H9 (cell line): Measurements from ENCODE around the gene RPS27L. TPM values are rescaled to one million over a fixed set of nuclear protein-coding genes. Genes with fewer than 3 reads are reported as not detected.
A peak's percentile ranks its signal among the peaks of the same experiment; 100 is the strongest.

Experiments
- DNase-seq: peaks from one replicate; pipeline ENCODE4 v3.0.0-alpha.2; 2017
- H2AFZ ChIP-seq: one replicate; pipeline ENCODE4 v1.6.1; 2013; ENCODE audit warnings: mild to moderate bottlenecking, low read length, control low read depth, moderate library complexity
- H2AK5ac ChIP-seq: 2 replicates; pipeline ENCODE4 v1.6.1; 2013; ENCODE audit warnings: low read length, control low read depth, mixed read lengths; ENCODE audit not compliant: insufficient read length
- H2BK120ac ChIP-seq: one replicate; pipeline ENCODE4 v1.6.1; 2013; ENCODE audit warnings: low read depth, mild to moderate bottlenecking, low read length, control low read depth, inconsistent platforms; ENCODE audit not compliant: poor library complexity, severe bottlenecking
- H2BK12ac ChIP-seq: 2 replicates; pipeline ENCODE4 v1.6.1; 2013; ENCODE audit warnings: low read length, control low read depth, mixed read lengths, low read depth; ENCODE audit not compliant: insufficient read length
- H2BK15ac ChIP-seq: 2 replicates; pipeline ENCODE4 v1.6.1; 2013; ENCODE audit warnings: low read depth, low read length, control low read depth
- H2BK20ac ChIP-seq: one replicate; pipeline ENCODE4 v1.6.1; 2013; ENCODE audit warnings: low read depth, mild to moderate bottlenecking, low read length, control low read depth, inconsistent platforms; ENCODE audit not compliant: poor library complexity, severe bottlenecking
- H2BK5ac ChIP-seq: 2 replicates; pipeline ENCODE4 v1.6.1; 2013; ENCODE audit warnings: low read length, control low read depth, mixed read lengths; ENCODE audit not compliant: insufficient read length
- H3K14ac ChIP-seq: 2 replicates; pipeline ENCODE4 v1.6.1; 2013; ENCODE audit warnings: low read length, control low read depth; ENCODE audit not compliant: insufficient read depth
- H3K18ac ChIP-seq: 2 replicates; pipeline ENCODE4 v1.6.1; 2013; ENCODE audit warnings: low read depth, mild to moderate bottlenecking, mixed read lengths, low read length, control low read depth; ENCODE audit not compliant: insufficient read length
- H3K23ac ChIP-seq: 2 replicates; pipeline ENCODE4 v1.6.1; 2013; ENCODE audit warnings: low read length, control low read depth, mixed read lengths, low read depth; ENCODE audit not compliant: insufficient read length
- H3K23me2 ChIP-seq: 2 replicates; pipeline ENCODE4 v1.6.1; 2013; ENCODE audit warnings: low read depth, mild to moderate bottlenecking, mixed read lengths, low read length, control low read depth; ENCODE audit not compliant: insufficient read length, poor library complexity, severe bottlenecking
- H3K27ac ChIP-seq: 2 replicates; pipeline ENCODE4 v1.5.1; 2013; ENCODE audit warnings: low read length, control low read depth, mixed read lengths, low read depth; ENCODE audit not compliant: insufficient read length
- H3K27me3 ChIP-seq: 2 replicates; pipeline ENCODE4 v1.6.1; 2013; ENCODE audit warnings: low read length, control low read depth, inconsistent platforms; ENCODE audit not compliant: insufficient read depth
- H3K4ac ChIP-seq: 2 replicates; pipeline ENCODE4 v1.6.1; 2013; ENCODE audit warnings: low read depth, mild to moderate bottlenecking, control low read depth, inconsistent platforms, low read length, moderate library complexity
- H3K4me1 ChIP-seq: 2 replicates; pipeline ENCODE4 v1.6.1; 2013; ENCODE audit warnings: low read length, control low read depth, inconsistent platforms; ENCODE audit not compliant: insufficient read depth
- H3K4me2 ChIP-seq: 2 replicates; pipeline ENCODE4 v1.6.1; 2013; ENCODE audit warnings: low read length, control low read depth, mixed read lengths; ENCODE audit not compliant: insufficient read length, insufficient read depth
- H3K56ac ChIP-seq: 2 replicates; pipeline ENCODE4 v1.6.1; 2013; ENCODE audit warnings: low read depth, mild to moderate bottlenecking, mixed read lengths, low read length, control low read depth; ENCODE audit not compliant: insufficient read length
- H3K79me1 ChIP-seq: 2 replicates; pipeline ENCODE4 v1.6.1; 2013; ENCODE audit warnings: low read depth, mild to moderate bottlenecking, moderate library complexity, low read length, control low read depth, inconsistent platforms; ENCODE audit not compliant: insufficient read depth, poor library complexity, severe bottlenecking
- H3K79me2 ChIP-seq: 2 replicates; pipeline ENCODE4 v1.6.1; 2013; ENCODE audit warnings: low read length, control low read depth, inconsistent platforms; ENCODE audit not compliant: insufficient read depth
- H3K9ac ChIP-seq: 2 replicates; pipeline ENCODE4 v1.6.1; 2013; ENCODE audit warnings: low read length, control low read depth, mixed read lengths; ENCODE audit not compliant: insufficient read length; ENCODE audit errors: extremely low read depth
- H3K9me3 ChIP-seq: one replicate; pipeline ENCODE4 v1.6.1; 2013; ENCODE audit warnings: low read depth, low read length, inconsistent platforms; ENCODE audit not compliant: control insufficient read depth
- H3T11ph ChIP-seq: one replicate; pipeline ENCODE4 v1.6.1; 2013; ENCODE audit warnings: mild to moderate bottlenecking, low read length, control low read depth, inconsistent platforms
- H4K20me1 ChIP-seq: one replicate; pipeline ENCODE4 v1.6.1; 2013; ENCODE audit not compliant: control insufficient read depth, insufficient read length, insufficient read depth
- H4K5ac ChIP-seq: 2 replicates; pipeline ENCODE4 v1.6.1; 2013; ENCODE audit warnings: low read depth, mild to moderate bottlenecking, mixed read lengths, low read length, control low read depth; ENCODE audit not compliant: insufficient read length
- H4K8ac ChIP-seq: replicated peaks from 2 replicates; pipeline ENCODE4 v1.6.1; 2013; ENCODE audit warnings: low read length, control low read depth, mixed read lengths, low read depth; ENCODE audit not compliant: insufficient read length
- H4K91ac ChIP-seq: 2 replicates; pipeline ENCODE4 v1.6.1; 2013; ENCODE audit warnings: low read depth, mild to moderate bottlenecking, moderate library complexity, mixed read lengths, low read length, control low read depth; ENCODE audit not compliant: insufficient read length
- H3K27ac Mint-ChIP-seq, 3 experiments: 2 replicates in 2 of 3; 3 replicates in 1 of 3; pipeline ENCODE4 v1.8.0; 2020 to 2021; ENCODE audit warnings: mixed read lengths in 3 of 3, mild to moderate bottlenecking in 1 of 3, moderate library complexity in 1 of 3
- H3K27me3 Mint-ChIP-seq: 2 replicates; pipeline ENCODE4 v1.8.0; 2021; ENCODE audit warnings: low read depth, mild to moderate bottlenecking, moderate library complexity, mixed read lengths
- H3K36me3 Mint-ChIP-seq, 3 experiments: 2 replicates in 2 of 3; 3 replicates in 1 of 3; pipeline ENCODE4 v1.8.0; 2020 to 2021; ENCODE audit warnings: low read depth in 3 of 3, mixed read lengths in 3 of 3; ENCODE audit not compliant: insufficient read depth in 1 of 3
- H3K4me1 Mint-ChIP-seq, 2 experiments: 2 replicates each; pipeline ENCODE4 v1.8.0; 2020; ENCODE audit warnings: mixed read lengths in 2 of 2
- H3K4me3 Mint-ChIP-seq, 2 experiments: 2 replicates in 1 of 2; 3 replicates in 1 of 2; pipeline ENCODE4 v1.8.0; 2020 to 2021; ENCODE audit warnings: mild to moderate bottlenecking in 2 of 2, mixed read lengths in 2 of 2, moderate library complexity in 1 of 2
- H3K9me3 Mint-ChIP-seq, 2 experiments: 2 replicates in 1 of 2; 3 replicates in 1 of 2; pipeline ENCODE4 v1.8.0; 2020; ENCODE audit warnings: mild to moderate bottlenecking in 2 of 2, mixed read lengths in 2 of 2, moderate library complexity in 1 of 2
- WGBS: extraction: QIAGEN DNeasy Blood & Tissue Kit; methylation state at CpG from one replicate; pipeline ENCODE4 v1.1.7; 2013; ENCODE audit warnings: missing lambda C conversion rate, low lambda C conversion rate, mixed read lengths; ENCODE audit not compliant: insufficient read length; ENCODE audit errors: extremely low coverage; 5-methylcytosine and 5-hydroxymethylcytosine counted together
- total RNA-seq: library from RNA; stranded (reverse); gene quantifications from 2 replicates; pipeline ENCODE4 v1.2.1, GENCODE V29; 2021
- TF ChIP-seq, protein P1 (sequence below): fragments of 200-600 bp; sonication (generic); conservative IDR thresholded peaks from 3 replicates; pipeline ENCODE4 v1.8.0; 2021; ENCODE audit warnings: antibody characterized with exemption, mild to moderate bottlenecking

The RPS27L gene
- total RNA-seq, 1 experiment from 2014 or later = 180 TPM

DNA sequence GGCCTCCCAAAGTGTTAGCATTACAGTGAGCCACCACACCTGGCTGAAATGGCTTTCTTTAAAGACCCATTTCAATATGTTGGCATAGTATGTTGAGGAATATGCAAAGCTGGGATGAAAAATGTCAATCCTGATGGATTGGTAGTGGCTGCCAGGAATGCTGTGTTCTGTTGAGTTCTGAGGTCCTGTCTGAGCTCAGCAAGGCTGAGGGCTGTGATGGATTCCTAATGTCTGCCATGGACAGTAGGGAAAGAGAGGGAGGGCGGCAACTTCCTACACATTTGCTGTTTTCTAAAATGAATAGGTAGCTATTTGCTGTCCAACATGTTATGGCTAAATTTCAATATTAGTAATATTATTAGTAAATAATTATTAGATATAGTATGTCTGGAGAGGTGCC lies 40.3 kb upstream of the RPS27L start:
- DNase-seq = no peak
- Histone ChIP-seq H2BK15ac (no peak overlapping the region), H4K91ac (no peak overlapping the region), H2AK5ac (no peak overlapping the region), H3K4ac (no peak overlapping the region), H3K56ac (no peak overlapping the region), H2BK20ac (no peak overlapping the region), H2BK120ac (no peak overlapping the region), H3K23ac (no peak overlapping the region), H3K79me1 (no peaks in the 10 kb centered on the region), H2AFZ (no peak overlapping the region), H3K9ac (no peak overlapping the region), H3K9me3 (no peaks in the 10 kb centered on the region), H3K27me3 (no peaks in the 10 kb centered on the region), H3T11ph (no peak overlapping the region), H2BK5ac (no peak overlapping the region), H4K5ac (no peak overlapping the region), H3K23me2 (no peaks in the 10 kb centered on the region), H4K8ac (no peak overlapping the region), H3K4me1 (peaks cover 11% of the 10 kb centered on the region; the same call in 1 of the 2 replicates), H3K27ac (no peak overlapping the region), H3K4me2 (no peak overlapping the region), H3K18ac (no peak overlapping the region), H4K20me1 (no peaks in the 10 kb centered on the region), H3K79me2 (peaks cover 3% of the 10 kb centered on the region; the same call in 1 of the 2 replicates), H3K14ac (no peak overlapping the region), H2BK12ac (no peak overlapping the region)
- H3K27me3 Mint-ChIP-seq = no peaks in the 10 kb centered on the region
- WGBS = no CpG with 5 or more reads among the region's 1 CpG
- TF ChIP-seq, protein P1, sequence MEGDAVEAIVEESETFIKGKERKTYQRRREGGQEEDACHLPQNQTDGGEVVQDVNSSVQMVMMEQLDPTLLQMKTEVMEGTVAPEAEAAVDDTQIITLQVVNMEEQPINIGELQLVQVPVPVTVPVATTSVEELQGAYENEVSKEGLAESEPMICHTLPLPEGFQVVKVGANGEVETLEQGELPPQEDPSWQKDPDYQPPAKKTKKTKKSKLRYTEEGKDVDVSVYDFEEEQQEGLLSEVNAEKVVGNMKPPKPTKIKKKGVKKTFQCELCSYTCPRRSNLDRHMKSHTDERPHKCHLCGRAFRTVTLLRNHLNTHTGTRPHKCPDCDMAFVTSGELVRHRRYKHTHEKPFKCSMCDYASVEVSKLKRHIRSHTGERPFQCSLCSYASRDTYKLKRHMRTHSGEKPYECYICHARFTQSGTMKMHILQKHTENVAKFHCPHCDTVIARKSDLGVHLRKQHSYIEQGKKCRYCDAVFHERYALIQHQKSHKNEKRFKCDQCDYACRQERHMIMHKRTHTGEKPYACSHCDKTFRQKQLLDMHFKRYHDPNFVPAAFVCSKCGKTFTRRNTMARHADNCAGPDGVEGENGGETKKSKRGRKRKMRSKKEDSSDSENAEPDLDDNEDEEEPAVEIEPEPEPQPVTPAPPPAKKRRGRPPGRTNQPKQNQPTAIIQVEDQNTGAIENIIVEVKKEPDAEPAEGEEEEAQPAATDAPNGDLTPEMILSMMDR = no peak
- peak overlapping the region in 1 of 2 experiments; percentile 31; a peak in 1 of 5 replicates for H3K4me3 Mint-ChIP-seq
- peaks cover 0 to 6% (median 1%) of the 10 kb centered on the region in 3 experiments; a peak in 2 of 7 replicates for H3K36me3 Mint-ChIP-seq
- no peaks in the 10 kb centered on the region for H3K9me3 Mint-ChIP-seq
- H3K4me1 Mint-ChIP-seq = peaks cover 49 to 62% of the 10 kb centered on the region in 2 experiments
- H3K27ac Mint-ChIP-seq = peak overlapping the region in 2 of 3 experiments; percentile 56 to 76; a peak in 3 of 7 replicates
